ENCODE measurements around the gene MMAB.
A peak's percentile ranks its signal among the peaks of the same experiment; 100 is the strongest.

The MMAB gene

GRCh38 chr12:109521831-109522230, 51.5 kb downstream of the MMAB start:
- no peak overlapping the region for H3K27ac ChIP-seq
- TF ChIP-seq CTCF (conservative IDR thresholded peaks at IDR 0.05) = no peak
- TF ChIP-seq ZFX (IDR thresholded peaks at IDR 0.05) = no peak

GRCh38 chr12:109519787-109520186, 53.5 kb downstream of the MMAB start:
- TF ChIP-seq ZFX (IDR thresholded peaks at IDR 0.05) (no peak), CTCF (conservative IDR thresholded peaks at IDR 0.05) (no peak)
- H3K27ac ChIP-seq = no peak overlapping the region

GRCh38 chr12:109518820-109519665, 54.3 kb downstream of the MMAB start:
- H3K27ac ChIP-seq = no peak overlapping the region
- TF ChIP-seq ZFX (IDR thresholded peaks at IDR 0.05) (no peak), CTCF (conservative IDR thresholded peaks at IDR 0.05) (peak; percentile 90)

- H3K27ac ChIP-seq = no peak overlapping the region
- TF ChIP-seq CTCF (conservative IDR thresholded peaks at IDR 0.05) (no peak), ZFX (IDR thresholded peaks at IDR 0.05) (no peak)
Observed at GRCh38 chr12:109517619-109518018, 55.7 kb downstream of the MMAB start.

- no peak for TF ChIP-seq ZFX (IDR thresholded peaks at IDR 0.05)
- no peak for TF ChIP-seq CTCF (conservative IDR thresholded peaks at IDR 0.05)
- no peak overlapping the region for H3K27ac ChIP-seq
Observed at GRCh38 chr12:109513977-109514376, 59.3 kb downstream of the MMAB start.

GRCh38 chr12:109513051-109513450, 60.3 kb downstream of the MMAB start:
- H3K27ac ChIP-seq = no peak overlapping the region
- TF ChIP-seq CTCF (conservative IDR thresholded peaks at IDR 0.05) (no peak), ZFX (IDR thresholded peaks at IDR 0.05) (no peak)

- H3K27ac ChIP-seq = no peak overlapping the region
- no peak for TF ChIP-seq ZFX (IDR thresholded peaks at IDR 0.05)
- TF ChIP-seq CTCF (conservative IDR thresholded peaks at IDR 0.05) = no peak
Observed at GRCh38 chr12:109512608-109513007, 60.7 kb downstream of the MMAB start.
